Fibroblast of gingiva (primary cell): ENCODE data around the gene PIGX.

Experiments
- DNase-seq: peaks from one replicate; pipeline ENCODE4 v3.0.0-alpha.2; 2011; ENCODE audit warnings: low read depth

The PIGX gene

GRCh38 chr3:196757876-196758739, 45.9 kb downstream of the PIGX start:
- peak; percentile 42 for DNase-seq

GRCh38 chr3:196763179-196763578, 51.0 kb downstream of the PIGX start:
- DNase-seq, result no peak

DNA sequence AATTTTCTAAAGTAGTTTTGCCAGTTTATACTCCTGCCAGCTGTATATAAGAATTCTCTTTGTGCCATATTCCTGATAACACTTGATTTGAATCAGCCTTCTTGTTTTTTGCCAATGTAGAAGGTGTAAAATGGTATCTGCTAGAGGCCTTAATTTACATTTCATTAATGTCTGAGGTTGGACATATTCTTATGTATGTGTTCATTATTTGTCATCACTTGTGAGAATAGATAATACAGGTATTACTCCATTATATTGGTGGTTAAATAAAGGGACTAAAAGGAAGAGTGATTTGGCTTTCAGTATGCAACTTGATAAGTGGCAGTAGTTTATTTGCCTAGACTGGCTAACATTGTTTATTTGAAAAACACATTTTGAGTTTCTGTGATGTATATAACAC, 53.3 kb downstream of the PIGX start:
- DNase-seq, result no peak

DNA sequence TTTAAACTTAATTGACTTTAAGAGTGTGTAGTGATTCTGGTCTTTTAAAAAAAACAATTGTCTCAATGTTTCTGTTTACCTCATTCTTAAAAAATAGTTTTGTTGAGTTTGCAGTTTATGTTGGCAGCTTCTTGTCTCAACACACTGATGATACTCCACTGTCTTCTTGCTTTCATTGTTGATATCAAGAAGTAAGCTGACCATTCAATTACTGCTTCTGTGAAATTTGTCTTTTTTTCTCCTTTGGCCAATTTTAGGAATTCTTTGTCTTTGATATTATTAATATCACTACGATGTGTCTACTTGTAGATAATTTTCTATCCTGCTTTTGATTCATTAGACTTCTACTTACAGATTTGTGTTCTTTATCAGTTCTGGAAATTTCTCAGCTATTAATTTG, 58.9 kb downstream of the PIGX start:
- DNase-seq, result no peak

DNA sequence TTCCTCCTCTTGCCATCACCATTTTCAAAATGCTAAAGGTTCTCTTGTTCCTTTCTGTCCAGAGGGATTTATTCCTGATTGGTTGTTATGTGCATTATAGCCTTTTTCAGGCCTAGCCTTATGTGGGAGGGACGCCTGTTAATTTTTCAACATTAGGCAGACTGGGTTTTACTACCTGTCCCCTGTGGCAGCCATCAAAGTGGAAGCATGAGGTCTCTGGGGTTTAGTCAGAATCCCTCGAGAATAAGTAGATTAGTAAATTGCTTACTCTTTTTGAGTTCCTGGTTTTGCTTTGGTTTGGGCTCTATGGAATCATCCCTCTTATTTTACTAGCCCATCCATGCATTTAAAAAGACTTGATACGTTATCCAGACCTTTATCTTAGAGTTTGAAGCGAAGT, 59.9 kb downstream of the PIGX start:
- DNase-seq, result no peak

DNA sequence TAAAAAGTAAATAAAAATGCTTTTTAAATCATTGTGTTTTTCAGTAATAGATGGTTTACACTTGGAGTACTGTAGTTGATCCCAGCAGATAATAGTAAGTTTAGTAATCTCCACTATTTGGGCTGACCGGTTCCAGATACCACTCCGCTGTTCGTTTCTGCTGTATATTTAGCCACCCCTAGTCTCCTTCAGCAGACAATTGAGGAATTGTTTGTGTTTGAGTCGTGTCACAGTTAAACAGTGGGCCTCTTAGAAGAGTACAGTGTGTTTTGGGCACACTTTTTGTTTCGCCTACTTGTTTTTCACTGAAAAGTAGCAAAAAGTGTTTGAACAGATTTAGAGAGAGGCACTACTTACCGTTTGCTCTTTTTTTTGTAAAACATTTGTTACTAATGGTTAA, 60.7 kb downstream of the PIGX start:
- no peak for DNase-seq

- peak; percentile 10 for DNase-seq
Measured at GRCh38 chr3:196774191-196774820, 62.1 kb downstream of the PIGX start.

DNA sequence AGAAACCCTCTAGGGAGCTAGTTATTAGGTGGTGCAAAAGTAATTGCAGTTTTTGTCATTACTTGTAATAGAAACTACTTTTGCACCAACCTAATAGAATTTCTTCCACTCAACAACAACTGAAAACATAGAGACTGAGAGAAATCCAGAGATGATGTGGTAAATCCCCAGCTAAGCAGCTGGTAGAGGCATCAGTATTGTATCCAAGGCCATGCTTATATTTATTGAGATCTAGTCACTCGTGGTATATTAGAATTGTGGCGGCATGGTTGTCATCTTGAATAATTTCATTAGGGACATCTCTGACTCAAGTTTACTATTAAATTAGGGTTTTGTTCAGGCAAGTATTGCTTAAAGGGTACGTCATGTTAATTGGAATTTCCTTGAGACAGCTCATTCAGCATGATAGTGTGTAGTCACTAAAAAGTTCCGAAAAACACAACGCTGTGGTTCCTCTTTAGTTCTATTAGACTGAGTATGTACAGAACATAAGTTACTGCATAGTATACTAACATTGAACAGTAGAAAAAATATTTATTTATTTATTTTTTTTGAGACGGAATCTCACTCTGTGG, 62.8 kb downstream of the PIGX start:
- DNase-seq, result peak; percentile 31

DNA sequence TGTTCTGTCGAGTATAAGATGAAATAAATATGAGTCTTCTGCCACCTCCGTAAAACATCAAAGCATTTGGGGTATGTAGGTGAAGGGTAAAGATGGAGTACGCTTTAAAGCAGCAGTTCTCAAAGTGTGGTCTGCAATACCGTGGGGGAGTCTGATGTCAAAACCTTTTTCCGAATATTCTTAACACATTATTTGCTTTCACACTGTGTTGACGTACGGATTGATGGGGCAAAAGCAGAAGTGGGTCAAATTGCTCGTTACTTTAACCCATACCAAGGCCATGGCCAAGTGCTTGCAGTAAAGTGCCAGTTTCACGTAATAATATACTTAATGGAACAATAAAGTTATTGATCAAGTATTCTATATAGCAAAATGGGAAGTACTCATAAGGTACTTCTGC, 63.8 kb downstream of the PIGX start:
- no peak for DNase-seq

GRCh38 chr3:196777836-196778235, 65.7 kb downstream of the PIGX start:
- DNase-seq, result no peak

DNA sequence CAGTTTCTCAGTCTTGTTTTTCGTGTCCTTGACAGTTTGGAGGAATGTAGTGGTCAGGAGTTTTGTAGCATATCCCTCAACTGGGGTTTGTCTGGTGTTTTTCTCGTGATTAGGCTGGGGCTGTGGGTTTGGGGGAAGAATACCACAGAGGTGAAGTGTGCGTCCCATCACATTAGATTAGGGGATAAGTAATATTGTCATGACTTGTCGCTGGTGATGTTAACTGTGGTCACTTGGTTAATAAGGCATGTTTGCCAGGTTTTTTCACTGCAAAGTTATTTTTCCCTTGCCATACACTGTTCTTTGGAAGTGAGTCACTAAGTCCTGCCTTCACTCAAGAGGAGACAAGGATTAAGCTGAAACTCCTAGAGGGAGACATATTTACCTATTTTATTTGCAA, 66.6 kb downstream of the PIGX start:
- peak; percentile 47 for DNase-seq

DNA sequence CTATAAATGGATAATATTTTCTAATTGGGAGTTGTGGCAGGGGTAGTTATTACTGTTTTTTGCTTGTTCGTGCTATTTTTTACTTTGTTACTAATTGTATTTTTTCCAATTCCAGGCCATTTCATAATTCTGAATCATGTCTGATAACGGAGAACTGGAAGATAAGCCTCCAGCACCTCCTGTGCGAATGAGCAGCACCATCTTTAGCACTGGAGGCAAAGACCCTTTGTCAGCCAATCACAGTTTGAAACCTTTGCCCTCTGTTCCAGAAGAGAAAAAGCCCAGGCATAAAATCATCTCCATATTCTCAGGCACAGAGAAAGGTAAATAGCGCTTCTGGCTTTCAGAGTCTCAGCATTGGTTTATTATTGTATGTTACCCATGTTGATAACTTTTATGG, 70.3 kb downstream of the PIGX start:
- DNase-seq, result no peak
